Activated naive CD4-positive, alpha-beta T cell treated with Interleukin-2 at 50 U/mL for 16 hours (primary cell): ENCODE measurements around the gene MYH16.
"Not testable (repeated sequence)": the region's sequence is repeated elsewhere in the genome, so short reads cannot be mapped to it uniquely, and the experiment has no call there.

Experiments
- DNase-seq: peaks from one replicate; pipeline ENCODE4 v3.0.0-alpha.2; 2020

MYH16 gene

GRCh38 chr7:99272476-99273045 lies at the start of gene MYH16:
Gene MYH16 (plus strand): TSS chr7:99272839.
- DNase-seq: no peak

GRCh38 chr7:99224263-99224898 lies 48.3 kb upstream of the MYH16 start:
- not testable (repeated sequence) for DNase-seq

DNA sequence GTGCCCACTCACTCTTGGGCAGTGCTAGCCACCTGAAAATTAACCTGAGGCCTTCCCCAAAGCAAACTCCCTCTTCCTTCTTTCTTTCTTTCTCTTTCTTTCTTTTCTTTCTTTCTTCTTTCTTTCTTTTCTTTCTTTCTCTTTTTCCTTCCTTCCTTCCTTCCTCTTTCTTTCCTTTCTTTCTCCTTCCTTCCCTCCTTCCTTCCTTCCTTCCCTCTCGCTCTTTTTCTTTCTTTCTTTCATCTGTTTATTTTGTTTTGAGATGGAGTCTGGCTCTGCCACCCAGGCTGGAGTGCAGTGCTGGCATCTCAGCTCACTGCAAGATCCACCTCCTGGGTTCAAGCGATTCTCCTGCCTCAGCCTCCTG lies 47.8 kb upstream of the MYH16 start:
- DNase-seq: no peak

DNA sequence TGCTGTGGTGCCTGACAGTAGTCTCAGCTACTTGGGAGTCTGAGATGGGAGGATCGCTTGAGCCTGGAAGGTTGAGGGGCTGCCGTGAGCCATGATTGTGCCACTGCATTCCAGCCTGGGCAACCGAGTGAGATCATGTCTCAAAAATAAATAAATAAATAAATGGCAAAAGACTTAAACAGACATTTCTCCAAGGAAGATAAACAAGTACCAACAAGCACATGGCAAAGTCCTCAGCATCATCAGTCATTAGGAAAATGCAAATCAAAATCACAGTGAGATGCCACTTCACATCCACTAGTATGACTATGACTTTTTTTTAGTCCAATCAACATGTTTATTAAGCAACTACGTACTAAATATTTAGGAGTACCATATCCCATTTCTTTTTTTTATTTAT lies 43.4 kb upstream of the MYH16 start:
- DNase-seq: no peak

- DNase-seq: no peak
These were observed 40.4 kb upstream of the MYH16 start for GRCh38 chr7:99232082-99232770.

- DNase-seq: not testable (repeated sequence)
These were observed 39.7 kb upstream of the MYH16 start for GRCh38 chr7:99232955-99233354.

DNA sequence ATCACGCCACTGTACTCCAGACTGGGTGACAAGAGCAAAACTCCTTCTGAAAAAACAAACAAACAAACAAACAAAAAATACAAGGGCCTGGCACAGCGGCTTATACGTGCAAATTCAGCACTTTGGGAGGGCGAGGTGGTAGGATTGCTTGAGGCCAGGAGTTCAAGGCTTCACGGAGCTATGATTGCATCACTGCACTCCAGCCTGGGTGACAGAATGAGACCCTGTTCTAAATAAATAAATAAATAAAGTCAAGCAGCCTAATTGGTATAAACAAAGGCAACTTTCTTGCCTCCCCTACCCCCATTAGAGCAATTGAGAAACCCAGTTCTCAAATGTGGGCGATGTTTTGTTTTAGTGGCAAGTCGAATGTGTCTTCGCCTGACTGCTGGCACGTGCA lies 38.5 kb upstream of the MYH16 start:
- no peak for DNase-seq

DNA sequence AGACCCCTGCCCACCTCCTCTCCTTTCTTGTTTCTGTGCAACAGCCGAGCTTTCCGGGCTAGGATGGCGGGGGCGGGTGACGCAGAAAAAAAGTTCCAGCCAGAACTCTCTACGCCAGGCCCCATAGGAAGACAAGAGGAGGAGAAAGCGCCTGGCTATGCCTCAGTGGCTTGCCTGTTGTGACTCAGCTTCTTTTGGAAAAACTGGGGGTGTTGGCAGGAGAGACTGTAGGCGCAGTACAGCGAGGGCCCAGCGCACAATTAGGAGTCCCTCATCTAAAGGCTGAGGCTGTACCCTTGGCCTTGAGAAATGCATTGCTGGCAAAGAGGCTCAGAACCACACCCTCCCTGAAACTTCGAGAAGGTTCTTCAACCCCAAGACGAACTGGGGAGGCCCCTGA lies 36.7 kb upstream of the MYH16 start:
- DNase-seq: no peak

- DNase-seq: not testable (repeated sequence)
These were observed 34.8 kb upstream of the MYH16 start for GRCh38 chr7:99237876-99238275.

GRCh38 chr7:99238558-99239341 lies 33.9 kb upstream of the MYH16 start:
- no peak for DNase-seq

GRCh38 chr7:99242682-99243081 lies 30.0 kb upstream of the MYH16 start:
- DNase-seq: no peak

- no peak for DNase-seq
These were observed 28.8 kb upstream of the MYH16 start for GRCh38 chr7:99243751-99244337.

- DNase-seq: no peak
These were observed 27.7 kb upstream of the MYH16 start for GRCh38 chr7:99244939-99245338.

- DNase-seq: no peak
These were observed 24.1 kb upstream of the MYH16 start for GRCh38 chr7:99248391-99249095.

GRCh38 chr7:99249985-99250575 lies 22.6 kb upstream of the MYH16 start:
- DNase-seq: no peak

DNA sequence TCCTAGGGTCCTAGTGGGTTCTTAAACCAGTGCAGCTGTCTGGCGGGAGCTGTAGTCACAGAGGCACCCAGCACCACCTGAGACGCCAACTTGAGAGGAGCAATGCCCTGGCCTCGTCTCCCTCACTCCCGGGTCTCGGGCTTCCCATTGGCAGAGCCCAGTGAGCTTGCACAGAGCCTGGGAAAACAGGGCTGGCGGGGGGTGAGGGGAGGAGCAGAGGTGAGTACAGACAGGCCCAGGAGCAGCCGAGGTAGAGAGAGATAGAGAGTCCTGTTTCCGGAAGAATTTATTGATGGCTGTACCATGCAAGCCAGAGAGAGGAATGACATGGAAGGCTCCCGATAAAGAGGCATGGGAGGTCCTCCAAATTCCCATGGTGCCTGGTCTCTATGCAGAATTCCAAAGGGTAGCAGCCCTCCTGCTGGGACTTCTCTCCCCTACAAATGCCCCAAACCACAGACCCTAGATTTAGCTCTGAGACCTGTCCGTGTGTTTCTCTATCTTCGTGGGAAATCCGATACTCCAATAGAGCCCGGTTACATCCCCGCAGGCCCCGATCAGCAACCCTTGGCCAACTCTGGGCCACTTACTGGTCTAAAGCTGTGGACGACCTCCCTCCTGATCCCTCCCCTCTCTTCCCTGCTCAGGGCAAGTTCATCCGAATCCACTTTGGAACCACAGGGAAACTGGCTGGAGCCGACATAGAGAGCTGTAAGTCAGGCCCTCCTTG lies 20.3 kb upstream of the MYH16 start:
- no peak for DNase-seq

DNA sequence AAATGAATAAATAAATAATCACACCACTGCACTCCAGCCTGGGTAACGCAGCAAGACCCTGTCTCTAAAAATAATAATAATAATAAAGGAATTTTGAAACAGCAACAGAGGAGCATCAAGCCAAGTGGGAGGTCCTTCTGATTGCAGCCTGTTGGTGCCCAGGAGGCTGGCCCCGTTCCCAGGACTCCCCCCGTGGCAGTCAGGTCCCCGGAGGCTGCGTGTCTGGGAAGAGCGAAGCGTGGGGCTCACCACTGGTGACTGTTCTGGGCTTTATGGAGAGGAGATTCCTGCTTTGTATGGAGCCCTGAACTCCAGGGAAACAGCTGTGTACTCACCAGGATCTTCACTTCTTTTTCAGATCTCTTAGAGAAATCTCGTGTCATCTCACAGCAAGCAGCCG lies 19.3 kb upstream of the MYH16 start:
- no peak for DNase-seq

- no peak for DNase-seq
These were observed 18.2 kb upstream of the MYH16 start for GRCh38 chr7:99254390-99254789.

DNA sequence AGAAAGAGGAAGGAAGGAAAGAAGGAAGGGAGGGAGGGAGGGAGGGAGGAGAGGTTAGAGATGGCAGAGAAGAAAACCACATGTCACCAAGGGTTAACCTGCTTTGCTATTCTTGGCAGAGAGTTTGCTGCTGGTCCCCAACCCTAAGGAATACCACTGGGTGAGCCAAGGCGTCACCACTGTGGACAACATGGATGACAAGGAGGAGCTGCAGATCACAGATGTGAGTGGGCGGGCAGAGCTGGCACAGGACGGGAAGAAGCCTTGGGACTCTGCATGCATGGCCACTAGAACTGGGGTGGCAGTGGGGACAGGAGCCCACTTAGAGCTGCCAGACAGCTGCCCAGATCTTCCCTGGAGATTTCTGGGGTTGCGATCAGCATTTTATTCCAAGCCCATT lies 17.2 kb upstream of the MYH16 start:
- DNase-seq: no peak

DNA sequence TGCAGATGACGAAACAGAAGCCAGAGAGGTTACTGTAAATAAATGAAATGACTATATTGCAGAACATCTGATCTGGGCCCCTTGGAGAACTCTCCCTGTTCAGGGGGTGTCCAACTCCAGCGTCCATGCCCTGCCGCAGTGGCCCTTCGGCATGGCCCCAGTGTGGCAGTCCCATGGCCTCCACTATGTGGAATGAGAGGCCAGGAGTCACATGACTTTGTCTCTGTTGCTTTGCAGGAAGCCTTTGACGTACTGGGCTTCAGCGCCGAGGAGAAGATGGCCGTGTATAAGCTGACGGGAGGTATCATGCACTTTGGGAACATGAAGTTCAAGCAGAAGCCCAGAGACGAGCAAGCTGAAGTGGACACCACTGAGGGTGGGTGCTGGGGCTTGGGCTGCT lies 15.6 kb upstream of the MYH16 start:
- DNase-seq: no peak

DNA sequence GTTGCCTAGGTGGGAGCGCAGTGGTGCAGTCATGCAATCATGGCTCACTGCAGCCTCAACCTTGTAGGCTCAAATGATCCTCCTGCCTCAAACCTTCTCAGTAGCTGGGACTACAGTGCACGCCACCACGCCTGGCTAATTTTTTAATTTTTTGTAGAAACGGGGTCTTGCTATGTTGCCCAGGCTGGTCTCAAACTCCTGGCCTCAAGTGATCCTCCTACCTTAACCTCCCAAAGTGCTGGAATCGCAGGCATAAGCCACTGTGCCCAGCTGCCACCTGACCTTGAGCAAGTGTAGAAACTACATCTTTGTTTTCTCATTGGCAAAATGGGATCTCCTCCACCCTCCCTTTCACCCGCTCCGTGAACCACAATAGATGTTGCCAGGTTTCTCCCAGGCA lies 15.0 kb upstream of the MYH16 start:
- no peak for DNase-seq

GRCh38 chr7:99258501-99258900 lies 14.1 kb upstream of the MYH16 start:
- no peak for DNase-seq
